Measurements from ENCODE around the gene ARHGAP15.

- no peak for TF ChIP-seq POLR2A (IDR thresholded peaks at IDR 0.05)
- no peak for TF ChIP-seq CTCF (IDR thresholded peaks at IDR 0.05 in 8 of 11, conservative IDR thresholded peaks at IDR 0.05 in 3 of 11)
- TF ChIP-seq POLR2AphosphoS5 (IDR thresholded peaks at IDR 0.05) = no peak
These were observed 324.8 kb downstream of the ARHGAP15 start for GRCh38 chr2:143453981-143454511.

All from spleen (tissue), 7 donors.